Measurements from ENCODE around the gene ACKR3. TPM values are rescaled to one million over a fixed set of nuclear protein-coding genes. Genes with fewer than 3 reads are reported as not detected.

Gene ACKR3
- total RNA-seq, 6 experiments from 2014 or later = 0.66 to 57.0 (median 4.7) TPM

DNA sequence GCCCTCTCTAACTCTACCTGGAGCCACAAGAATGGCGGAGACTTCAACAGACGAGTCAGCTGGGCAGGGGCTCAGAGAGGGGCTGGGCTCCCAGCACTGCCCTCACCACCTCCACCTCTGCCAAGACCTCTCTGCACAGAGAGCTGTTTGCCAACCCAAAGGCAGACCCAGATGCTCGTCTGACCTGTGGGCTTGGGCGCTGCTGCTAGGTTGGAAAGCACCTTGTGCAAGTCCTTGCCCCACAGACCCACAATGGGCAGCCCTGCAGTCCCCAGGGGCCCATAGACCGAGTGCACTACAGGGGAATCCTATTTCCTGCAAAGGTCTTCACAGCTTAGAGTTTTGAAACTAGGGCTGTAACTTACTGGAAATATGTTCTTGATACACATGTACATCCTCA, 13.3 kb downstream of the ACKR3 start:
- no peak for DNase-seq

DNA sequence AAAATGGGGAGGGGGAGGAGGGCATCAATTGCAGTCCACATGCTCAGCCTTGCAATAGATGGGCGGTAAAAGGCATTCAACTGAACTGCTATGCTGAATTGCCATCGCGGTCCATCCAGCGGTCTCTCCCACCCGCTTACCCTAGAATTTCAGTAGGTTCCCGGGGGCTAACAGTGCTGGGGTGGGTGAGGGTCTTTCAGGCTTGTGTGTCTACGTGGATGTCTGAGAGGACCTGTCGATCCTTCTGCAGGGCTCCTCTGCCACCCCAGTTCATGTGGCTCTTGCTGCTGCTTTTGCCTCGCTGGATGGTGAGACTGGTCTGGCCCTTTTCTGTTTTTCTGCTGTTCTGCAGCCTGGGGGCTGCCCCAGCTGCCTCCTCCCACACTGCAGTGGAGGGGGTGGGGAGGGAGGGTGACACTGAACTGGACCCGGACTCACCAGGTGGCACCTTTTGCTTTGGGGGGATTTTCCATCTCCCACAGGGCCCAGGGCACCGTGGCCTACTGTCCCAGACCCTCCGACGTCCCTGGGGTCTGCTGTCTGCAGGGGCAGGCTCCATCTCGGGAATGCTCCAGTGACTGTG, 14.1 kb downstream of the ACKR3 start:
- no peaks in the 10 kb centered on the region for H3K4me1 ChIP-seq
- WGBS (ENCODE audit: insufficient coverage, low coverage, low lambda C conversion rate, missing lambda C conversion rate) = no CpG with 5 or more reads among the region's 14 CpGs
- TF ChIP-seq, protein P1, sequence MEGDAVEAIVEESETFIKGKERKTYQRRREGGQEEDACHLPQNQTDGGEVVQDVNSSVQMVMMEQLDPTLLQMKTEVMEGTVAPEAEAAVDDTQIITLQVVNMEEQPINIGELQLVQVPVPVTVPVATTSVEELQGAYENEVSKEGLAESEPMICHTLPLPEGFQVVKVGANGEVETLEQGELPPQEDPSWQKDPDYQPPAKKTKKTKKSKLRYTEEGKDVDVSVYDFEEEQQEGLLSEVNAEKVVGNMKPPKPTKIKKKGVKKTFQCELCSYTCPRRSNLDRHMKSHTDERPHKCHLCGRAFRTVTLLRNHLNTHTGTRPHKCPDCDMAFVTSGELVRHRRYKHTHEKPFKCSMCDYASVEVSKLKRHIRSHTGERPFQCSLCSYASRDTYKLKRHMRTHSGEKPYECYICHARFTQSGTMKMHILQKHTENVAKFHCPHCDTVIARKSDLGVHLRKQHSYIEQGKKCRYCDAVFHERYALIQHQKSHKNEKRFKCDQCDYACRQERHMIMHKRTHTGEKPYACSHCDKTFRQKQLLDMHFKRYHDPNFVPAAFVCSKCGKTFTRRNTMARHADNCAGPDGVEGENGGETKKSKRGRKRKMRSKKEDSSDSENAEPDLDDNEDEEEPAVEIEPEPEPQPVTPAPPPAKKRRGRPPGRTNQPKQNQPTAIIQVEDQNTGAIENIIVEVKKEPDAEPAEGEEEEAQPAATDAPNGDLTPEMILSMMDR (IDR thresholded peaks at IDR 0.05) = no peak
- no peak for TF ChIP-seq POLR2A (IDR thresholded peaks at IDR 0.05)
- no peaks in the 10 kb centered on the region for H3K9me3 ChIP-seq
- no peak overlapping the region for H3K4me3 ChIP-seq
- DNase-seq = no peak
- ATAC-seq = no peak
- H3K27me3 ChIP-seq = no peaks in the 10 kb centered on the region
- H3K27ac ChIP-seq = no peak overlapping the region
- intact Hi-C loops (cut with DNase I) = no loop called here
- peaks cover 0 to 12% (median 0%) of the 10 kb centered on the region in 4 donors for H3K36me3 ChIP-seq

More for the DNA sequence above, 13.3 kb downstream of the ACKR3 start:
- 82% methylated on average over 2 of the region's 5 CpGs for WGBS (ENCODE audit: insufficient coverage, low coverage, low lambda C conversion rate, missing lambda C conversion rate)
- H3K27me3 ChIP-seq = no peaks in the 10 kb centered on the region
- no peaks in the 10 kb centered on the region for H3K9me3 ChIP-seq
- no peaks in the 10 kb centered on the region for H3K4me1 ChIP-seq
- H3K36me3 ChIP-seq = peaks cover 0 to 12% (median 0%) of the 10 kb centered on the region in 4 donors
- no peak overlapping the region for H3K4me3 ChIP-seq
- no peak overlapping the region for H3K27ac ChIP-seq
- no peak for ATAC-seq
- intact Hi-C loops (cut with DNase I) = no loop called here
- TF ChIP-seq, protein P1 (IDR thresholded peaks at IDR 0.05) = no peak

DNA sequence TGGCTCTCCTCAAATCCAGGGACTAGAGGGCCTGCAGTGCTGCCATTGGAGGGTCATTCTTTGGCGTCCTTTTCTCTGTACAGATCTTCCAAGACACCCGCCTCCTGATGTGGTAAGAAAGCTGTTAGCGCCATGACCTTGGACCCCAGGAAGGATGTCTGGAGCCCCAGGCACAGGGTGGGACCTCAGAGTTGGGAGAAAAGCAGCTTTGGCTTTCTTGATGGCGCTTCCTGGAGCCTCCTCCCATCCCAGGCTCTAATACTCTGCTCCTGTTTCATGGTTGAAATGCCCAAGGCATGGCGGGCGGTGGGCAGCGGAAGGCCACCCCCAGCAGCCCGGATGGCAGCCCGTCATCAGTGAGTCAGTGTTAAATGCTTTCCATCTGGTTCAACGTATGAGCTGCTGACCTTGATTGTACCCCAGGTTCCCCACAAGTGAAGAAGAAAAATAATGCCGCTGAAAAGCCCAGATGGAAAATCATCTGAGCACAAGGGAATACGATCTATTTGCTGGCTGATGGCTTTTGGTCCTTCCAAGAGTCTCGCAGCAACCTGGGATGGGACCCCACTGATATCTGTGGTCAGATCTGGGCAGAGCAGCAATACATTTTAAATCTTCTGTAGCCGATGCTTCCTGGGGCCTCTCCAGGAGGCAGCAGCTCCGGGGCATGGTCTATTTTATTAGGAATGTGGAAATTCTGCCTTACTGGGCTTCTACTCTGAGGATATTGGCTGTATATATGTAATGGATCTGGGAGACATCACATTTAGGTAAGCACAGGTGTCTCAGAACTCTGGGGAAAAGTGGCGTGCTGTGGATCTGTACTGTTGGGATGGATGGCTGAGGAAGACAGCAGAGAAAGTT, 15.1 kb downstream of the ACKR3 start:
- Histone ChIP-seq H3K36me3 (peaks cover 0 to 12% (median 0%) of the 10 kb centered on the region in 4 donors), H3K4me1 (no peaks in the 10 kb centered on the region), H3K27me3 (no peaks in the 10 kb centered on the region), H3K9me3 (no peaks in the 10 kb centered on the region), H3K27ac (no peak overlapping the region), H3K4me3 (no peak overlapping the region)
- 84% methylated on average over 8 of the region's 16 CpGs for WGBS (ENCODE audit: insufficient coverage, low coverage, low lambda C conversion rate, missing lambda C conversion rate)
- DNase-seq = no peak
- intact Hi-C loops (cut with DNase I) = no loop called here
- TF ChIP-seq, protein P1 (IDR thresholded peaks at IDR 0.05) = no peak
- no peak for TF ChIP-seq POLR2A (IDR thresholded peaks at IDR 0.05)
- ATAC-seq = no peak

DNA sequence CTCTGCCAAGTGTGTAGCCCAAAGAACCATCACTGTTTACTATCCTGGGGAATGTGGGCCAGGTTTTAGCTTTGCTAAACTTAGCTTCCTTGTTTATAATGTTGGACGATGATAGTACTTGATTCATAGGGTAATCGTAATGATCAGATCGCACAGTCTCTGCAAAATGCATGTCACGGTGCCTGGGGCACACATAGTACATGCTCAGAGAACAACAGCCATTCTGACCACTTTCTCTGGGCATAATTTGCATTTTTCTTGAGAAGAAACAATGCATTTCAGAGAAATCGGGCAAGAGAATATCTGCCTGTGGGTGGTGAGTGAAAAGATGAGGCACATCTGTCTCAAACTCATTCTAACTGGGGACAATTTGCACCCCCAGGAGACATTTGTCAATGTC, 16.3 kb downstream of the ACKR3 start:
- intact Hi-C loops (cut with DNase I) = no loop called here
- Histone ChIP-seq H3K27ac (no peak overlapping the region), H3K4me1 (no peaks in the 10 kb centered on the region), H3K4me3 (no peak overlapping the region), H3K36me3 (peaks cover 0 to 10% (median 0%) of the 10 kb centered on the region in 4 donors), H3K9me3 (no peaks in the 10 kb centered on the region), H3K27me3 (no peaks in the 10 kb centered on the region)
- TF ChIP-seq POLR2A (IDR thresholded peaks at IDR 0.05) = no peak
- no peak for DNase-seq
- no peak for ATAC-seq
- 90% methylated on average over 2 of the region's 5 CpGs for WGBS (ENCODE audit: insufficient coverage, low coverage, low lambda C conversion rate, missing lambda C conversion rate)
